KOPT-K1 (cell line): ENCODE data around the gene UTS2B.

ENCODE experiments used
- H3K27ac ChIP-seq: fragments of 200-600 bp; sonication (generic); 2 replicates; pipeline ENCODE4 v1.5.1; 2016; ENCODE audit warnings: antibody characterized with exemption, mild to moderate bottlenecking, low read depth, low read length; ENCODE audit not compliant: poor library complexity, severe bottlenecking
- H3K36me3 ChIP-seq: fragments of 200-600 bp; sonication (generic); 2 replicates; pipeline ENCODE4 v1.5.1; 2017; ENCODE audit warnings: antibody characterized with exemption, mild to moderate bottlenecking, low read length, moderate library complexity; ENCODE audit not compliant: insufficient read depth
- H3K9me3 ChIP-seq: fragments of 200-600 bp; sonication (generic); 2 replicates; pipeline ENCODE4 v1.5.1; 2017; ENCODE audit warnings: antibody characterized with exemption, low read length, mild to moderate bottlenecking; ENCODE audit not compliant: insufficient read depth, poor library complexity, severe bottlenecking

UTS2B gene, protein sequence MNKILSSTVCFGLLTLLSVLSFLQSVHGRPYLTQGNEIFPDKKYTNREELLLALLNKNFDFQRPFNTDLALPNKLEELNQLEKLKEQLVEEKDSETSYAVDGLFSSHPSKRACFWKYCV

DNA sequence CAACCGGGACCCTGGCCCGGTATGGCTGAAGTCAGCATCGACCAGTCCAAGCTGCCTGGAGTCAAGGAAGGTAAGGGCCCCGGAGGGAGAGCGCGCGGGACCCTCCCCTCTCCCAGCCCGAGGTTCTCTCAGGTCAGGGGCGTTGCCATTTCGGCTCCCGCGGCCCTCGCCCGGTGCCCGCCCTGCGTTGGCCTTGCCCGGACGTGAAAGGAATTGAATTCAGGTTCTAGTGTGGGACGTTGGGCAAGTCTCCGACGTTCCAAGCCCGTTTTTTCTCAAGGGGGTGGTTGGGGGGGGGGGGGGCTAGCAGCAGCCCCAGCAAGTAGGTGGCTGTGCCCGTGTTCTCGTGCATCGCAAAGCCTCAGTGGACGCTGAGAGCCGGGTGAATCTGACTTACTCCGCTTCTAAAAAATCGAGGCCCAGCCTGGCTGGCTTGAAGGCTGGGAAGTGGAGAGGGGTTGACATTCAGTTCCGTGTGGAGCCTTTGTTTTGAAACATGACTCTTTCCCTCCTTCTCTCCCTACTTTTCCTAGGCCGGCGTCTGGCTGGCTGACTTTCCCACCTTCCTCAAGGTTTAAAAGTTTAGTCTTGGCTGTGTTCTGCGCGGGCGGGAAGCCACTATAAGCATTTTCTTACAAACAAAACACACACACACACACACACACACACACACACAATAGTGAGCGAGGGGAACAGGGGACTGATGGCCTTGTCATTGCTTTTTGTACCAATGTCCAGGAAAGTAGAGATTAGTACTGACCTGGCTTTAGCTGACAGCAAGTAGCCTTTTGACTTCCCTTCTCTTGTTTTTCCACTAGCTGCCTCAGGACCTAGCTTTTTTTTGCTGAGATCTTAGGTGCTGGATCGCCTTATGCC is at the start of gene UTS2B:
TSS of gene UTS2B (minus strand) at position 873 of the 876 bp plus-strand sequence. CDS start 48,337 bp downstream, outside the sequence.
- H3K27ac ChIP-seq: no peak within 1 kb of the TSS
- no peaks in the 10 kb centered on the region for H3K36me3 ChIP-seq
- H3K9me3 ChIP-seq: no peaks in the 10 kb centered on the region

GRCh38 chr3:191380001-191380400 is 49.7 kb upstream of the UTS2B start:
- no peak overlapping the region for H3K27ac ChIP-seq
- no peaks in the 10 kb centered on the region for H3K36me3 ChIP-seq
- H3K9me3 ChIP-seq: no peaks in the 10 kb centered on the region

GRCh38 chr3:191379446-191379845 is 49.1 kb upstream of the UTS2B start:
- Histone ChIP-seq H3K9me3 (no peaks in the 10 kb centered on the region), H3K36me3 (no peaks in the 10 kb centered on the region), H3K27ac (no peak overlapping the region)

GRCh38 chr3:191378142-191378812 is 48.0 kb upstream of the UTS2B start:
- Histone ChIP-seq H3K9me3 (no peaks in the 10 kb centered on the region), H3K36me3 (no peaks in the 10 kb centered on the region), H3K27ac (no peak overlapping the region)

DNA sequence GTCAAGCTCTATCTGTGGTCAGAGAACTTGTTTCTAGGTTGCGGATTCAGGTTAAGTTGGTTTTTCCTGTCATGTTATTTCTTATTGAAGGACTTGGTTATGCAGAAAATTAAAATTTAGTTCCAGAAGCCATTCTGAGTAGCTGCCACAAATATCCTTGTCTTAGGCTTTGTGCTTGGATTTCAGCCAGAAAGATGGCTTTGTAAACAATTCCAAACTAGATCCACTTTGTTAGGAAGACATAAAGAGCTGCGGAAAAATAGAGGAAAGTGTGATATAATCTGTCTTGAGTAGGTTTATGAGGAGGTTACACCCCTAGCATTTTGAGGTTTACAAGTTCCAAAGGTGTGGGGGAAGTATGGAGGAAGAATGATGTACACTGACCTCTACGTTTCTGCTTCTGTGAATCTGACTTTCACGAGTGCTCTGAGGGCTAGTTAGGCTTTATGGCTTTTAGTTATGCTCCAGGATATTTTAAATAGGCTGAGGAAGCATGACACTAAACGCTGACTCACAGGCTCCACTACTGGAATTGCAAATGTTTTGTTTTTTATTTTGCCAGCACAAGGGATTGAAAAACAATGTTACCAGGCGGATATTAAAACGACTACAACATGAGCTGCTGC is 46.3 kb upstream of the UTS2B start:
- Histone ChIP-seq H3K36me3 (no peaks in the 10 kb centered on the region), H3K9me3 (no peaks in the 10 kb centered on the region), H3K27ac (no peak overlapping the region)

- Histone ChIP-seq H3K36me3 (no peaks in the 10 kb centered on the region), H3K9me3 (no peaks in the 10 kb centered on the region), H3K27ac (no peak overlapping the region)
These were observed 43.0 kb upstream of the UTS2B start for GRCh38 chr3:191373327-191373726.

DNA sequence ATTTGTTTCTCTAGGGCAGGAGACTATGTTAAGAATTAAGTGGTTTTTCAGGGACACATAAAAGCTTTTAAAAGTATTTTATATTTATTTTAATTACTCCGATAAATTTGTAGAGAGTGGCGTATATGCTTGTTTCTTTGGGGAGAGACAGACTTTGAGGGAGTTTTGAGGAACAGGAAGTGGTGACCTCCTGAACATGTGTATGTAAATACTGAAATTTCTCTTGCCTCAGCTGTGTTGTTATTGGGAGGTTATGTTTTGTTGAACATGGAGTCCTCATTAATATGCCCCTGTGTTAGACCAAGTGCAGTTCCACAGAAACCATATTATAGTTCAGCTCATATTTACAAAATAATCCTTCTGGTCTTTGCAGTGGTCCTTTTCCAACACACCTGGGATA is 41.8 kb upstream of the UTS2B start:
- Histone ChIP-seq H3K9me3 (no peaks in the 10 kb centered on the region), H3K27ac (no peak overlapping the region), H3K36me3 (no peaks in the 10 kb centered on the region)

DNA sequence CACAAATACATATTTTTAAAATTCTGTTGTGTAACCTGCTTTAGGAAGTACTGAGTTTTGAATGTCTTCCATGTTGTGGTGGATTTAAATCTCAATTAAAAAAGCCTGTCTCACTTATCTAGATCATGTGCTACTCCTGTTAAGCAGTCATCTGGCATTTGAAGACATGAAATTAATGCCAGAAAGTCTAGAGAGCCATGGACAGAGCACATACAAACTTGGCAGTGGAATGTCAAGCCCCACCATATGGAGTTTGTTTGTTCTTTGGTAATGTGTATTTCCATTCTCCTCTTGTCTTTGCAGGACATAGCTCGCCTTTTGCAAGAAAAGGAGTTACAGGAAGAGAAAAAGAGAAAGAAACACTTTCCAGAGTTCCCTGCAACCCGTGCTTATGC is 39.3 kb upstream of the UTS2B start:
- Histone ChIP-seq H3K36me3 (no peaks in the 10 kb centered on the region), H3K9me3 (no peaks in the 10 kb centered on the region), H3K27ac (no peak overlapping the region)

- Histone ChIP-seq H3K9me3 (no peaks in the 10 kb centered on the region), H3K36me3 (no peaks in the 10 kb centered on the region), H3K27ac (no peak overlapping the region)
These were observed 38.7 kb upstream of the UTS2B start for GRCh38 chr3:191368755-191369615.

GRCh38 chr3:191366675-191367074 is 36.3 kb upstream of the UTS2B start:
- Histone ChIP-seq H3K36me3 (no peaks in the 10 kb centered on the region), H3K27ac (no peak overlapping the region)

GRCh38 chr3:191363221-191363620 is 32.9 kb upstream of the UTS2B start:
- Histone ChIP-seq H3K27ac (no peak overlapping the region), H3K9me3 (no peaks in the 10 kb centered on the region), H3K36me3 (no peaks in the 10 kb centered on the region)

More at GRCh38 chr3:191366675-191367074, 36.3 kb upstream of the UTS2B start:
- H3K9me3 ChIP-seq: no peaks in the 10 kb centered on the region

DNA sequence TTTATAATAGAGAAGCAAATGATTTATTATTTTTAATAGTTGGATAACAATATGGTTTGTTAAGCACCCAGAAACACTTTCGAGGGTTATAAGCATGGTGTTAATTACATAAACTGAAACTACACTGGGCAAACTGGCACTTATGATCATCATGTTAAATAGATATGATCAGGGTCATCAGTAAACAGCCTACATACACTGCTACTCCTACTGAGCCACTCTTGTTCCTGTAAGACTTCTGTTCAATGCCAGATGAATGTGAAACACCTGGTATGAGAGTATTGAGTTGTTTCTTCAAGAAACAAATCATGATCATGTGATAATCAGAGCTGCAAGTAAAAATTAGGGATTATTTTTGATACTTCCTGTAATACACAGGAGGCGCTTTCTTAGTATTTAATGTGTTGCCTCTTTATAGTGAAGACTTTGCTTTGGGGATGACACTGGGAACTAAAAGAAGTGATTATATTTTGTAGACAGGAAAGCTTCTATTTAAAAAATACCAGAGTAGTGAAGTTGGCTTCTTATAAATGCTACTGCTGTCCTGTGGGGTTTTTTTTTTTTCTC is 32.3 kb upstream of the UTS2B start:
- Histone ChIP-seq H3K9me3 (no peaks in the 10 kb centered on the region), H3K36me3 (no peaks in the 10 kb centered on the region), H3K27ac (no peak overlapping the region)

DNA sequence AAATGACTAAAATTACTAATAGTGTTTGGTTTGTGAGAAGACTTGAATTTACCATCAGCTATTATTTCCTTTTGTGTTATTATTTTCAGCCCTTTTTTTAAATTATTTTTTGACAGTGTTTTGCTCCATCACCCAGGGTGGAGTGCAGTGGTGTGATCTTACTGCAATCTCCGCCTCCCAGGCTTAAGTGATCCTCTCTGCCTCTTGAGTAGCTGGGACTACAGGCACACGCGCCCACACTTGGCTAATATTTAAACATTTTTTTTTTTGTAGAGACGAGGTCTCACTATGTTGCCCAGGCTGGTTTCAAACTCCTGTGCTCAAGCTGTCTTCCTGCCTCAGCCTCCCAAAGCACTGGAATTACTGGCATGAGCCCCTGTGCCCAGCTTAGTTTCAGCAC is 31.7 kb upstream of the UTS2B start:
- no peaks in the 10 kb centered on the region for H3K36me3 ChIP-seq
- no peak overlapping the region for H3K27ac ChIP-seq
- no peaks in the 10 kb centered on the region for H3K9me3 ChIP-seq

- H3K9me3 ChIP-seq: no peaks in the 10 kb centered on the region
- H3K36me3 ChIP-seq: no peaks in the 10 kb centered on the region
- no peak overlapping the region for H3K27ac ChIP-seq
These were observed 31.1 kb upstream of the UTS2B start for GRCh38 chr3:191361456-191361855.
